ENCODE results near the gene FHL2.

- TF ChIP-seq CTCF (conservative IDR thresholded peaks at IDR 0.05): no peak
- no peak for TF ChIP-seq EZH2 (IDR thresholded peaks at IDR 0.05; ENCODE audit: low read depth)
Observed at GRCh38 chr2:105404736-105405135, 5.9 kb upstream of the FHL2 start.
